Stimulated activated CD8-positive, alpha-beta memory T cell treated with anti-CD3 and anti-CD28 coated beads, Interleukin-7, amount 100 ng/mL, for 48 hours (primary cell): ENCODE data around the gene NDUFV2.
A peak's percentile ranks its signal among the peaks of the same experiment; 100 is the strongest.

Source experiments
- DNase-seq, 2 donors: peaks; one replicate each; pipeline ENCODE4 v3.0.0-alpha.2; 2020; ENCODE audit warnings: low read depth in 1 of 2; ENCODE audit errors: extremely low read depth in 1 of 2

NDUFV2 gene

DNA sequence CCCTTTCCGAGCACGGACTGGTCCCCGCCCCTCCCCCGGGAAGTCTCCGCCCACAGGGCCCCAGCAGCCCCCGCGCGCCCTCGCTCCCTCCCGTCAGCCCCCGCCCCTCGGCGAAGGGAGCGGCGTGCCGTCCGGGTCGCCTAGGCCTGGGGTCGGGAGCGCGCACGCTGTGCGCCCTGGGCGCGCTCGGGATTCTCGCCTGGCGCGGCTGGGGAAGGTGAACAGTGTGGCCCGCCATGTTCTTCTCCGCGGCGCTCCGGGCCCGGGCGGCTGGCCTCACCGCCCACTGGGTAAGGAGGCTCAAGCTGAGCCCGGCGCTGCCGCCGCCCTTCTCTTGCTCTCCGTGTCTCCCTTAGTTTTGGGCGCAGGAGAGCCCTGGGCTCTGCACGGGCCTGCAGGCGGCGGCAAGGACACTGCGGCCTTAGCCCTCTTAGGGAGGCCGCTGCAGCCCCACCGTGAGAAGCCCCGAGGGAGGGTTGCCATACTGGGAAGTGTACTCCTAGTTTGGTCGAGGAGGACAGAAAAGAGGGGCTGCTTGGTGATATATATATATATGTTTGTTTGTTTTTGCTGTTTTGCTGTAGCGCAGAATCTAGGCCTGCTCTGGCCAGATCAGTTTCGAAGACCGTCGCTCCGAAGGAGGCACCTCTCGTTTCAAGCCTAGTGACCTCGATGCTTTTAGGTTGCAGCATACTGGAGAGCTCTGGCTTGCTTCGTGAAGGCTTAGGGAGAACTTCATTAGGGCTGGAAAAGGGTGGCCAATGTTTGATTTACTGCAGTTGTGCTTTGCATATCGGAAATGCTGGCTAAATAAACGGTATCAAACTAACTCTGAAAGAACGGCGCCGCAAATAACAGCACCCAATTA, at the start of gene NDUFV2:
Gene NDUFV2, plus strand, starts transcription at position 192 of the 868 bp plus-strand sequence. Its CDS starts 45 bp downstream, at position 237.
- peak; percentile 95 to 98 for DNase-seq

- DNase-seq: no peak
Measured at GRCh38 chr18:9053814-9054213, 48.7 kb upstream of the NDUFV2 start.

DNA sequence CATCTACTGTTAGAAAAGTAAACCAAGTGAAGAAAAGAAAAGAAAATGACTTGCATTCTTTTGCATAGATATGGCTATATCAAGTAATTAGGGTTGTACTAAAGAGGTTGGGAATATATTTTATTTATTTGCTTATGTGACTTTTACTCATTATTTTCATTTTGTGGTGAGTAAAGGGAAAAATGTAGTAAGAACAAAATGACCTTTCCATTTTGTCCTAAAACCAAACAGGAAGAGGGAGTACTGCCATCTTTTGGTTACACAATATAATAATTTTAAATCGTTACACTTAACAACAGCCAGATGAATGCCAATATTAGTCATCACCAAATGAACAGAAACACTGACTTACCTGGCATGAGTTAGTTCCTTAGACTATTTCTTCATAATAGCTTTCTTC, 47.3 kb upstream of the NDUFV2 start:
- no peak for DNase-seq

GRCh38 chr18:9055626-9056025, 46.9 kb upstream of the NDUFV2 start:
- DNase-seq: no peak

- DNase-seq: no peak
Measured at GRCh38 chr18:9057646-9058045, 44.9 kb upstream of the NDUFV2 start.

DNA sequence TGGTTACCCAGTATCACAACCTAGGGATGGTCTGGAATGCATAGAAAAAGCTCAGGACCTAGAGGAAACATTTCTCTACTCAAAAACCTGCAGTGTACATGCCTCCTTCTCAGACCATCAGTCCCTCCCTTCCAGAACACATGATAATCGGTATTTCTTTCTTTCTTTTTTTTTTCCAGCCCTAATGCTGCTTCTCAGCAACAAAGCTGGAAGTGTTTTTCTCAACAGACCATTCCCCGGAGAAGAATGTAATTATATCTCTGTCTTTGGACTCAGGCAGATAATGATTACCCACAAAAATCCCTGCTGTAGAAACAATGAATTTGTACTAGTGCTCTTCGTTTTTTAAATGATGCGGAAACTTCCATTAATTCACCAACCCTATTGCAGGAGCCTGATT, 44.1 kb upstream of the NDUFV2 start:
- DNase-seq: no peak

DNA sequence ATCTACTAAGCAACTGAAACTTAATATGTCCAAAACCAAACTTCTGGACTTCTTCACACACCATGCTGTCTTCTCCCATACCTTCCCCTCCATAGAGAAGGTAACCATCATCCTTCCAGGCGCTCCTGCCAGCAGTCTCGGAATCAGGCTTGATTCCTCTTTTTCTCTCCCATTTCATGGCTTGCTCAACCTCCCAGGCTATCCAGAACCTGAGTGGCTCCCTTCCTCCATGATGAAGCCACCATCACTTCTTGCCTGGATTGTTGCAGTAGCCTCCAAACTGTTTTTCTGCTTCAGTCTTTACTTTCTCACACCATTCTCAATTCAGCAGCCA, 40.1 kb upstream of the NDUFV2 start:
- DNase-seq: no peak

- no peak for DNase-seq
Measured at GRCh38 chr18:9065864-9066263, 36.6 kb upstream of the NDUFV2 start.

GRCh38 chr18:9066358-9066757, 36.1 kb upstream of the NDUFV2 start:
- DNase-seq: no peak

GRCh38 chr18:9066817-9067306, 35.6 kb upstream of the NDUFV2 start:
- no peak for DNase-seq

DNA sequence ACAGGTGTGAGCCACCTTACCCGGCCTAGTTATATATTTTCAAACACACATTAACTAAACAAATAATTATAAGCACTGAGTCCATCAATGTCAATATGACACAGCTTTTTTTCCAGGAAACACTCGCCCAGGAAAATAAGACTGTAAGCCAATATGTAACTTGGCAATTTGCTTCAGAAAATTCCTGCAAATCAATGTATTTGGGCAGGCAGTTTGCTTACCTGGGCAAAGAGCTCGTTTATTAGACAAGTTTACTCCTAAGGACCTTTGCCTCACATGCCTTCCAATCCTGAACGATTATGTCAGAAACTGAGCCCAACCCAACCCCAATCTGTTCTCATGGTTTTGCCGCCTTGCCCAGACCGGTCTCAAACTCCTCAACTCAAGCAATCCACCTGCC, 34.7 kb upstream of the NDUFV2 start:
- no peak for DNase-seq

- no peak for DNase-seq
Measured at GRCh38 chr18:9068346-9068745, 34.2 kb upstream of the NDUFV2 start.

- no peak for DNase-seq
Measured at GRCh38 chr18:9069601-9070000, 32.9 kb upstream of the NDUFV2 start.

DNA sequence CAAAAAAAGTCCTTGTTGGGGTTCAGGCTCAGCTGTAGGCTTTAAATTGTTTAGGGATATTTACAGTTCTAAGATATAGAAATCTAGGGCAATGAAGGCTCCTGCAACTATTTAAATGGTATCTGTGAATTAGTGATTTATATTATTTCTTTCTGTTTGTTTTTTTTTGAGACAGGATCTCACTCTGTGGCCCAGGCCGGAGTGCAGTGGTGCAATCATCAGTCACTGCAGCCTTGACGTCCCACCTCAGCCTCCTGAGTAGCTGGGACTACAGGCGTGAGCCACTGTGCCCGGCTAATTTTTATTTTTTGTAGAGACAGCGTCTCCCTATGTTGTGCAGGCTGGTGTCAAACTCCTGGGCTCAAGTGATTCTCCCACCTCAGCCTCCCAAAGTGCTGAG, 32.3 kb upstream of the NDUFV2 start:
- DNase-seq: no peak

DNA sequence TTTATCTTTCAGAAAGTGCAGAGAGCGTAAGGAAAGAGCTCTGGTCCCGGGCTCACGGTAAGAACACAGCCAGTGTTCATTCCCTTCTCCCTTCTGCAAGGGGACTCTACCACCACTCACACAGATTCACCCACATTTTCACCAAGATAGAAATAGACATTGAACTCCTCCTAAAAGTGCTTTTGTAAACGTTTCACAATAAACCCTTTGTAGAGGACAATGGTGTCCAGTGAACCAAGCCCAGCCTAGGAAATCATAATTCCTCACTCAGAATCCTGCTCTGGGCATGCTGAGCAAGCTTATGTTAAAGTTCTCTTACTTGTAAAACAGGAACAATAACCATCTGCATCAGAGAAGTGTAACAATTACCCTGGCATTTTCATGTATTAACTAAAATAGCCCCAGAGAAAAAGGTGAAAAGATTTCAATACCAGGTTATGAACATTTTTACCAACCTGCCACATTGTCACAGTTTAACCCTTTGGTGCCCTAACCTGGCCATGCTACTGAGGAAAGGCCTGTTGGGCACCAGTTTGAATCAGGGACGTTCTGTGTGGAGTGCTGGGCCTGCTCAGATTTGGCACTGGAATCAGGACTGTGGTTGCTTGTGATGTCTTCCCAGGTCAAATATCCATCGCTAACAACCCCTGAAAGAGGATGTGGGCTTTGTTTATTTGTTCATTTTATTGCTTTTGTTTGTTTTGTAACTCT, 22.5 kb upstream of the NDUFV2 start:
- no peak for DNase-seq

DNA sequence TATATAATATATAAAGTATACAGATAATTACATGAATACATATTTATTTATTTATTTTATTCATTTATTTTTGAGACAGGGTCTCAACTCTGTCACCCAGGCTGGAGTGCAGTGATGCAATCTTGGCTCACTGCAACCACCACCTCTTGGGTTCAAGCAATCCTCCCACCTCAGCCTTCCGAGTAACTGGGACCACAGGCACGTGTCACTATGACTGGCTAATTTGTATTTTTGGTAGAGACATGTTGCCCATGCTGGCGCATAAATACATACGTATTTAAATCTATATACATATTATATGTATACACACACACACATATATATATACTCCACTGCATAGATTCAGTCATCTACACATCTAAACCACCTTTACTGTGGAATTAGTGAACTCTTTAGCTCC, 20.6 kb upstream of the NDUFV2 start:
- DNase-seq: peak in 1 of 2 donors; percentile 72

GRCh38 chr18:9082711-9083510, 19.6 kb upstream of the NDUFV2 start:
- peak in 1 of 2 donors; percentile 61 for DNase-seq

- no peak for DNase-seq
Measured at GRCh38 chr18:9086015-9086414, 16.5 kb upstream of the NDUFV2 start.

DNA sequence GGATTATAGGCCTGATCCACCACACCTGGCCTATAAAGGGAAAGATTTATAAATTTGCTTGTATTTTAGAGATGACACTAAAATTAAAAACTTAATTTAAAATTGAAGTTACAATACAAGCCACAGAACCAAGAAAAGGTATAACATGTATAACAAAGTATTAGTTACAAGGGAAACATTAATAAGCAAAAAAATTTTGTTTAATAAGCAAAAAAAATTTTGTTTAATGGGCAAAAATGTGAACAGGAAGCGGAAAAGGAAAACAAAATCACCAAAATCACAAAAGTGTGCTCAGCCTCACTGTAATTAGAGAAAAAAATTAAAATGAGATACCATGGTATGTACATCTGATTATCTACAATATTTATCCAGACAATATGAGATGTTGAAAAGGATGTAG, 15.9 kb upstream of the NDUFV2 start:
- DNase-seq: no peak

DNA sequence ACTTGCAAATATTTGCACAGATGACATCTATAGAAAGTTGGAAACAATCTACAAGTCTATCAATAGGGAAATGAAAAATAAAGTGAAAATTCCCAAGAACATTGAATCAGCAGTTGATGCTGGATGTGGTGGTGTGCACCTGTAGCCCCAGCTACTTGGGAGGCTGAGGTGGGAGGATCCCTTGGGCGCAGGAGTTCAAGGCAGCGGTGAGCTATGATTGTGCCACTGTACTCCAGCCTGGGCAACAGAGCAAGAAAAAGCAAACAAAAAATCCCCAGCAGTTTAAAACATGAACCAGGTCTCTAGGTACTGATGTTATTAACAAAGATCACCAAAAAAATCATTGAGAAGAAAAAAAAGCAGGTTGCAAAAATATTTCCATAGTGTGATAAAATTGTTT, 15.4 kb upstream of the NDUFV2 start:
- DNase-seq: no peak

GRCh38 chr18:9088252-9088651, 14.2 kb upstream of the NDUFV2 start:
- DNase-seq: no peak
